ENCODE results near the gene SYT2.

The SYT2 gene

GRCh38 chr1:202703191-202703590, 7.1 kb downstream of the SYT2 start:
- H3K4me3 ChIP-seq (ENCODE audit: low read depth, low read length) = no peak overlapping the region
- H3K27me3 ChIP-seq (ENCODE audit: control insufficient read depth, insufficient read depth, low read length) = peaks cover 2% of the 10 kb centered on the region; the same call in 1 of the 2 replicates

GRCh38 chr1:202702088-202702487, 8.2 kb downstream of the SYT2 start:
- H3K27me3 ChIP-seq (ENCODE audit: control insufficient read depth, insufficient read depth, low read length) = no peaks in the 10 kb centered on the region; the same call in 1 of the 2 replicates
- no peak overlapping the region for H3K27ac ChIP-seq (ENCODE audit: low read depth, low read length)
- no peaks in the 10 kb centered on the region for H3K36me3 ChIP-seq (ENCODE audit: control insufficient read depth, insufficient read depth, low read length)
- H3K4me1 ChIP-seq (ENCODE audit: control insufficient read depth, insufficient read depth, low read length) = peaks cover 7% of the 10 kb centered on the region; the same call in 1 of the 2 replicates
- no peak overlapping the region for H3K9ac ChIP-seq (ENCODE audit: low read depth, low read length)
- no peaks in the 10 kb centered on the region for H3K9me3 ChIP-seq (ENCODE audit: control insufficient read depth, insufficient read depth, low read length)
- no peak overlapping the region for H3K4me3 ChIP-seq (ENCODE audit: low read depth, low read length)

More at GRCh38 chr1:202703191-202703590, 7.1 kb downstream of the SYT2 start:
- peaks cover 7% of the 10 kb centered on the region; the same call in 1 of the 2 replicates for H3K4me1 ChIP-seq (ENCODE audit: control insufficient read depth, insufficient read depth, low read length)
- no peaks in the 10 kb centered on the region for H3K9me3 ChIP-seq (ENCODE audit: control insufficient read depth, insufficient read depth, low read length)
- no peak overlapping the region for H3K27ac ChIP-seq (ENCODE audit: low read depth, low read length)
- H3K9ac ChIP-seq (ENCODE audit: low read depth, low read length) = no peak overlapping the region
- H3K36me3 ChIP-seq (ENCODE audit: control insufficient read depth, insufficient read depth, low read length) = no peaks in the 10 kb centered on the region

- no peak overlapping the region for H3K9ac ChIP-seq (ENCODE audit: low read depth, low read length)
- H3K4me3 ChIP-seq (ENCODE audit: low read depth, low read length) = no peak overlapping the region
- H3K36me3 ChIP-seq (ENCODE audit: control insufficient read depth, insufficient read depth, low read length) = no peaks in the 10 kb centered on the region
- H3K27me3 ChIP-seq (ENCODE audit: control insufficient read depth, insufficient read depth, low read length) = no peaks in the 10 kb centered on the region; the same call in 1 of the 2 replicates
- no peaks in the 10 kb centered on the region for H3K9me3 ChIP-seq (ENCODE audit: control insufficient read depth, insufficient read depth, low read length)
- H3K27ac ChIP-seq (ENCODE audit: low read depth, low read length) = no peak overlapping the region
- peaks cover 7% of the 10 kb centered on the region; the same call in 1 of the 2 replicates for H3K4me1 ChIP-seq (ENCODE audit: control insufficient read depth, insufficient read depth, low read length)
These were observed 9.1 kb downstream of the SYT2 start for GRCh38 chr1:202701200-202701599.

GRCh38 chr1:202700061-202700460, 10.2 kb downstream of the SYT2 start:
- Histone ChIP-seq H3K9me3 (ENCODE audit: control insufficient read depth, insufficient read depth, low read length) (no peaks in the 10 kb centered on the region), H3K4me3 (ENCODE audit: low read depth, low read length) (no peak overlapping the region), H3K27me3 (ENCODE audit: control insufficient read depth, insufficient read depth, low read length) (no peaks in the 10 kb centered on the region; the same call in 1 of the 2 replicates), H3K27ac (ENCODE audit: low read depth, low read length) (no peak overlapping the region), H3K36me3 (ENCODE audit: control insufficient read depth, insufficient read depth, low read length) (no peaks in the 10 kb centered on the region), H3K9ac (ENCODE audit: low read depth, low read length) (no peak overlapping the region), H3K4me1 (ENCODE audit: control insufficient read depth, insufficient read depth, low read length) (peaks cover 3% of the 10 kb centered on the region; the same call in 1 of the 2 replicates)

- no peaks in the 10 kb centered on the region for H3K9me3 ChIP-seq (ENCODE audit: control insufficient read depth, insufficient read depth, low read length)
- no peak overlapping the region for H3K9ac ChIP-seq (ENCODE audit: low read depth, low read length)
- no peak overlapping the region for H3K4me3 ChIP-seq (ENCODE audit: low read depth, low read length)
- no peaks in the 10 kb centered on the region for H3K27me3 ChIP-seq (ENCODE audit: control insufficient read depth, insufficient read depth, low read length)
- H3K36me3 ChIP-seq (ENCODE audit: control insufficient read depth, insufficient read depth, low read length) = no peaks in the 10 kb centered on the region
- no peaks in the 10 kb centered on the region for H3K4me1 ChIP-seq (ENCODE audit: control insufficient read depth, insufficient read depth, low read length)
- H3K27ac ChIP-seq (ENCODE audit: low read depth, low read length) = no peak overlapping the region
These were observed 12.0 kb downstream of the SYT2 start for GRCh38 chr1:202698276-202698675.

GRCh38 chr1:202697038-202697437, 13.2 kb downstream of the SYT2 start:
- Histone ChIP-seq H3K27ac (ENCODE audit: low read depth, low read length) (no peak overlapping the region), H3K4me3 (ENCODE audit: low read depth, low read length) (no peak overlapping the region), H3K9me3 (ENCODE audit: control insufficient read depth, insufficient read depth, low read length) (no peaks in the 10 kb centered on the region), H3K27me3 (ENCODE audit: control insufficient read depth, insufficient read depth, low read length) (no peaks in the 10 kb centered on the region), H3K4me1 (ENCODE audit: control insufficient read depth, insufficient read depth, low read length) (no peaks in the 10 kb centered on the region), H3K36me3 (ENCODE audit: control insufficient read depth, insufficient read depth, low read length) (no peaks in the 10 kb centered on the region), H3K9ac (ENCODE audit: low read depth, low read length) (no peak overlapping the region)

GRCh38 chr1:202694314-202694713, 15.9 kb downstream of the SYT2 start:
- H3K27ac ChIP-seq (ENCODE audit: low read depth, low read length) = no peak overlapping the region
- H3K4me3 ChIP-seq (ENCODE audit: low read depth, low read length) = no peak overlapping the region
- H3K4me1 ChIP-seq (ENCODE audit: control insufficient read depth, insufficient read depth, low read length) = no peaks in the 10 kb centered on the region
- no peaks in the 10 kb centered on the region for H3K27me3 ChIP-seq (ENCODE audit: control insufficient read depth, insufficient read depth, low read length)
- no peaks in the 10 kb centered on the region for H3K36me3 ChIP-seq (ENCODE audit: control insufficient read depth, insufficient read depth, low read length)
- H3K9ac ChIP-seq (ENCODE audit: low read depth, low read length) = no peak overlapping the region
- no peaks in the 10 kb centered on the region for H3K9me3 ChIP-seq (ENCODE audit: control insufficient read depth, insufficient read depth, low read length)

GRCh38 chr1:202692959-202693555, 17.2 kb downstream of the SYT2 start:
- Histone ChIP-seq H3K27me3 (ENCODE audit: control insufficient read depth, insufficient read depth, low read length) (no peaks in the 10 kb centered on the region), H3K27ac (ENCODE audit: low read depth, low read length) (no peak overlapping the region), H3K9ac (ENCODE audit: low read depth, low read length) (no peak overlapping the region), H3K36me3 (ENCODE audit: control insufficient read depth, insufficient read depth, low read length) (no peaks in the 10 kb centered on the region), H3K9me3 (ENCODE audit: control insufficient read depth, insufficient read depth, low read length) (no peaks in the 10 kb centered on the region), H3K4me3 (ENCODE audit: low read depth, low read length) (no peak overlapping the region), H3K4me1 (ENCODE audit: control insufficient read depth, insufficient read depth, low read length) (no peaks in the 10 kb centered on the region)

- H3K9me3 ChIP-seq (ENCODE audit: control insufficient read depth, insufficient read depth, low read length) = no peaks in the 10 kb centered on the region
- H3K36me3 ChIP-seq (ENCODE audit: control insufficient read depth, insufficient read depth, low read length) = no peaks in the 10 kb centered on the region
- no peak overlapping the region for H3K27ac ChIP-seq (ENCODE audit: low read depth, low read length)
- H3K9ac ChIP-seq (ENCODE audit: low read depth, low read length) = no peak overlapping the region
- no peaks in the 10 kb centered on the region for H3K27me3 ChIP-seq (ENCODE audit: control insufficient read depth, insufficient read depth, low read length)
- no peak overlapping the region for H3K4me3 ChIP-seq (ENCODE audit: low read depth, low read length)
- H3K4me1 ChIP-seq (ENCODE audit: control insufficient read depth, insufficient read depth, low read length) = no peaks in the 10 kb centered on the region
These were observed 18.4 kb downstream of the SYT2 start for GRCh38 chr1:202691816-202692215.

GRCh38 chr1:202689493-202690342, 20.5 kb downstream of the SYT2 start:
- Histone ChIP-seq H3K27ac (ENCODE audit: low read depth, low read length) (no peak overlapping the region), H3K36me3 (ENCODE audit: control insufficient read depth, insufficient read depth, low read length) (no peaks in the 10 kb centered on the region), H3K27me3 (ENCODE audit: control insufficient read depth, insufficient read depth, low read length) (no peaks in the 10 kb centered on the region), H3K9me3 (ENCODE audit: control insufficient read depth, insufficient read depth, low read length) (no peaks in the 10 kb centered on the region), H3K9ac (ENCODE audit: low read depth, low read length) (no peak overlapping the region), H3K4me1 (ENCODE audit: control insufficient read depth, insufficient read depth, low read length) (no peaks in the 10 kb centered on the region), H3K4me3 (ENCODE audit: low read depth, low read length) (no peak overlapping the region)

GRCh38 chr1:202689082-202689481, 21.2 kb downstream of the SYT2 start:
- no peak overlapping the region for H3K9ac ChIP-seq (ENCODE audit: low read depth, low read length)
- no peaks in the 10 kb centered on the region for H3K36me3 ChIP-seq (ENCODE audit: control insufficient read depth, insufficient read depth, low read length)
- H3K4me3 ChIP-seq (ENCODE audit: low read depth, low read length) = no peak overlapping the region
- no peaks in the 10 kb centered on the region for H3K4me1 ChIP-seq (ENCODE audit: control insufficient read depth, insufficient read depth, low read length)
- no peaks in the 10 kb centered on the region for H3K27me3 ChIP-seq (ENCODE audit: control insufficient read depth, insufficient read depth, low read length)
- H3K9me3 ChIP-seq (ENCODE audit: control insufficient read depth, insufficient read depth, low read length) = no peaks in the 10 kb centered on the region
- H3K27ac ChIP-seq (ENCODE audit: low read depth, low read length) = no peak overlapping the region

Measured in HUES48 (cell line).